Mucosa of descending colon (tissue), 3 donors: ENCODE data around the gene MAL. TPM values are rescaled to one million over a fixed set of nuclear protein-coding genes. Genes with fewer than 3 reads are reported as not detected.

Experiments
- ATAC-seq: fragments of 200-7000 bp; cut with Tn5 transposase; one replicate; pipeline ENCODE4 v1.9.1; 2020; ENCODE audit warnings: mild to moderate bottlenecking, moderate library complexity
- DNase-seq, 3 donors: peaks; one replicate each; pipeline ENCODE4 v3.0.0-alpha.2; 2020
- H3K36me3 ChIP-seq: fragments of 200-600 bp; one replicate; pipeline ENCODE4 v1.8.0; 2021; ENCODE audit warnings: low read depth, mild to moderate bottlenecking
- H3K4me1 ChIP-seq: fragments of 200-600 bp; one replicate; pipeline ENCODE4 v1.8.0; 2021; ENCODE audit warnings: low read depth, mild to moderate bottlenecking
- H3K4me3 ChIP-seq: fragments of 200-600 bp; one replicate; pipeline ENCODE4 v1.8.0; 2021; ENCODE audit warnings: mild to moderate bottlenecking
- H3K9me3 ChIP-seq: fragments of 200-600 bp; one replicate; pipeline ENCODE4 v1.8.0; 2021; ENCODE audit warnings: mild to moderate bottlenecking
- CTCF ChIP-seq: fragments of 200-600 bp; IDR thresholded peaks from one replicate; pipeline ENCODE4 v1.8.0; 2022; ENCODE audit warnings: antibody characterized with exemption, mild to moderate bottlenecking
- intact Hi-C, 2 donors: fragments of 100-400 bp; cut with DNase I in 1 of 2; cut with micrococcal nuclease in 1 of 2; formaldehyde crosslinking; loops; one replicate each; pipeline versions ENCODE4 v1.11.0 to v1.11.1; 2022; cut with DNase I, micrococcal nuclease
- total RNA-seq, 3 donors: library from RNA; stranded (reverse); fragmentation: NEBNext Ultra II Directional in 2 of 3; extraction: Animal tissue kit (Norgen Biotek cat#: 25700) in 2 of 3; gene quantifications; one replicate each; pipeline versions ENCODE4 v1.2.1 to v1.2.4, GENCODE V29; 2021 to 2023
- donor health status: DM: no; HTN: no; CAD: no; lungs with moderate emphysema.
- donor health status: DM: no; HTN: no; CAD: no.
- donor health status: DM: no; HTN: yes; CAD: no.

The MAL gene
- total RNA-seq, 3 donors from 2014 or later, result 1.4 to 28.8 (median 2.8) TPM

- DNase-seq, result no peak
- H3K9me3 ChIP-seq, result no peaks in the 10 kb centered on the region
- no peak for TF ChIP-seq CTCF
- H3K4me3 ChIP-seq, result no peak overlapping the region
- no peaks in the 10 kb centered on the region for H3K4me1 ChIP-seq
- no peak for ATAC-seq
- no peaks in the 10 kb centered on the region for H3K36me3 ChIP-seq
- intact Hi-C loops, result no loop called here
These were observed 22.4 kb downstream of the MAL start for GRCh38 chr2:95047629-95048510.

GRCh38 chr2:95048825-95049682 lies 23.5 kb downstream of the MAL start:
- Histone ChIP-seq H3K4me3 (no peak overlapping the region), H3K36me3 (no peaks in the 10 kb centered on the region), H3K4me1 (no peaks in the 10 kb centered on the region), H3K9me3 (no peaks in the 10 kb centered on the region)
- ATAC-seq (no peak), DNase-seq (no peak)
- TF ChIP-seq CTCF, result no peak
- intact Hi-C loops, result no loop called here

GRCh38 chr2:95049683-95049955 lies 24.1 kb downstream of the MAL start:
- Histone ChIP-seq H3K4me1 (no peaks in the 10 kb centered on the region), H3K36me3 (no peaks in the 10 kb centered on the region), H3K9me3 (no peaks in the 10 kb centered on the region), H3K4me3 (no peak overlapping the region)
- no peak for TF ChIP-seq CTCF
- no peak for DNase-seq
- intact Hi-C loops, result no loop called here
- no peak for ATAC-seq

- ATAC-seq (no peak), DNase-seq (no peak)
- no peak overlapping the region for H3K4me3 ChIP-seq
- H3K9me3 ChIP-seq, result no peaks in the 10 kb centered on the region
- no peaks in the 10 kb centered on the region for H3K4me1 ChIP-seq
- intact Hi-C loops, result no loop called here
- no peak for TF ChIP-seq CTCF
- no peaks in the 10 kb centered on the region for H3K36me3 ChIP-seq
These were observed 24.5 kb downstream of the MAL start for GRCh38 chr2:95049961-95050360.

GRCh38 chr2:95050385-95051300 lies 25.1 kb downstream of the MAL start:
- no peaks in the 10 kb centered on the region for H3K36me3 ChIP-seq
- no peak for TF ChIP-seq CTCF
- DNase-seq, result no peak
- no peaks in the 10 kb centered on the region for H3K9me3 ChIP-seq
- ATAC-seq, result no peak
- intact Hi-C loops, result no loop called here
- no peaks in the 10 kb centered on the region for H3K4me1 ChIP-seq
- H3K4me3 ChIP-seq, result no peak overlapping the region
